ENCODE measurements around the gene RRAGA.
"Not testable (repeated sequence)": the region's sequence is repeated elsewhere in the genome, so short reads cannot be mapped to it uniquely, and the experiment has no call there.

The RRAGA gene

GRCh38 chr9:19048966-19049916 lies at the start of gene RRAGA:
RRAGA (plus strand) TSS chr9:19049427; CDS start chr9:19049660, 233 bp downstream.
- Histone ChIP-seq H3K4me3 (ENCODE audit: low read depth in 1 of 2, low read length in 2 of 2) (peak within 1 kb of the TSS; percentile 96 to 98), H3K4me1 (ENCODE audit: control insufficient read depth in 1 of 2, insufficient read depth in 2 of 2, low read length in 2 of 2) (peaks cover 23 to 28% of the 10 kb centered on the region in 2 donors), H3K36me3 (ENCODE audit: control insufficient read depth in 1 of 2, insufficient read depth in 2 of 2, low read length in 2 of 2) (peaks cover 0 to 2% of the 10 kb centered on the region in 2 donors), H3K27me3 (ENCODE audit: control insufficient read depth in 1 of 2, insufficient read depth in 2 of 2, low read length in 2 of 2) (no peaks in the 10 kb centered on the region), H3K9ac (ENCODE audit: low read depth in 1 of 2, low read length in 2 of 2) (peak within 1 kb of the TSS; percentile 88 to 92), H3K27ac (ENCODE audit: low read depth, low read length) (peak within 1 kb of the TSS; percentile 91), H3K9me3 (ENCODE audit: control insufficient read depth in 1 of 2, low read length in 2 of 2) (no peaks in the 10 kb centered on the region)

GRCh38 chr9:19000133-19000532 lies 49.1 kb upstream of the RRAGA start:
- Histone ChIP-seq H3K9ac (ENCODE audit: low read depth in 1 of 2, low read length in 2 of 2) (no peak overlapping the region), H3K27me3 (ENCODE audit: control insufficient read depth in 1 of 2, insufficient read depth in 2 of 2, low read length in 2 of 2) (no peaks in the 10 kb centered on the region), H3K36me3 (ENCODE audit: control insufficient read depth in 1 of 2, insufficient read depth in 2 of 2, low read length in 2 of 2) (no peaks in the 10 kb centered on the region), H3K4me1 (ENCODE audit: control insufficient read depth in 1 of 2, insufficient read depth in 2 of 2, low read length in 2 of 2) (no peaks in the 10 kb centered on the region), H3K4me3 (ENCODE audit: low read depth in 1 of 2, low read length in 2 of 2) (no peak overlapping the region), H3K27ac (ENCODE audit: low read depth, low read length) (no peak overlapping the region), H3K9me3 (ENCODE audit: control insufficient read depth in 1 of 2, low read length in 2 of 2) (no peaks in the 10 kb centered on the region)

GRCh38 chr9:19009391-19009965 lies 39.7 kb upstream of the RRAGA start:
- Histone ChIP-seq H3K4me3 (ENCODE audit: low read depth in 1 of 2, low read length in 2 of 2) (no peak overlapping the region), H3K4me1 (ENCODE audit: control insufficient read depth in 1 of 2, insufficient read depth in 2 of 2, low read length in 2 of 2) (no peaks in the 10 kb centered on the region), H3K27ac (ENCODE audit: low read depth, low read length) (no peak overlapping the region), H3K9ac (ENCODE audit: low read depth in 1 of 2, low read length in 2 of 2) (no peak overlapping the region), H3K27me3 (ENCODE audit: control insufficient read depth in 1 of 2, insufficient read depth in 2 of 2, low read length in 2 of 2) (no peaks in the 10 kb centered on the region), H3K36me3 (ENCODE audit: control insufficient read depth in 1 of 2, insufficient read depth in 2 of 2, low read length in 2 of 2) (no peaks in the 10 kb centered on the region), H3K9me3 (ENCODE audit: control insufficient read depth in 1 of 2, low read length in 2 of 2) (no peaks in the 10 kb centered on the region)

GRCh38 chr9:19018201-19018600 lies 31.0 kb upstream of the RRAGA start:
- Histone ChIP-seq H3K9ac (ENCODE audit: low read depth in 1 of 2, low read length in 2 of 2) (no peak overlapping the region), H3K9me3 (ENCODE audit: control insufficient read depth in 1 of 2, low read length in 2 of 2) (no peaks in the 10 kb centered on the region), H3K4me1 (ENCODE audit: control insufficient read depth in 1 of 2, insufficient read depth in 2 of 2, low read length in 2 of 2) (no peaks in the 10 kb centered on the region), H3K4me3 (ENCODE audit: low read depth in 1 of 2, low read length in 2 of 2) (no peak overlapping the region), H3K36me3 (ENCODE audit: control insufficient read depth in 1 of 2, insufficient read depth in 2 of 2, low read length in 2 of 2) (no peaks in the 10 kb centered on the region), H3K27ac (ENCODE audit: low read depth, low read length) (no peak overlapping the region), H3K27me3 (ENCODE audit: control insufficient read depth in 1 of 2, insufficient read depth in 2 of 2, low read length in 2 of 2) (no peaks in the 10 kb centered on the region)

- H3K4me1 ChIP-seq (ENCODE audit: control insufficient read depth in 1 of 2, insufficient read depth in 2 of 2, low read length in 2 of 2) = no peaks in the 10 kb centered on the region
- no peaks in the 10 kb centered on the region for H3K9me3 ChIP-seq (ENCODE audit: control insufficient read depth in 1 of 2, low read length in 2 of 2)
- no peak overlapping the region for H3K9ac ChIP-seq (ENCODE audit: low read depth in 1 of 2, low read length in 2 of 2)
- H3K4me3 ChIP-seq (ENCODE audit: low read depth in 1 of 2, low read length in 2 of 2) = no peak overlapping the region
- no peak overlapping the region for H3K27ac ChIP-seq (ENCODE audit: low read depth, low read length)
- H3K36me3 ChIP-seq (ENCODE audit: control insufficient read depth in 1 of 2, insufficient read depth in 2 of 2, low read length in 2 of 2) = no peaks in the 10 kb centered on the region
- no peaks in the 10 kb centered on the region for H3K27me3 ChIP-seq (ENCODE audit: control insufficient read depth in 1 of 2, insufficient read depth in 2 of 2, low read length in 2 of 2)
These were observed 28.3 kb upstream of the RRAGA start for GRCh38 chr9:19020886-19021455.

- H3K36me3 ChIP-seq (ENCODE audit: control insufficient read depth in 1 of 2, insufficient read depth in 2 of 2, low read length in 2 of 2); H3K27ac ChIP-seq (ENCODE audit: low read depth, low read length); H3K4me1 ChIP-seq (ENCODE audit: control insufficient read depth in 1 of 2, insufficient read depth in 2 of 2, low read length in 2 of 2); H3K9me3 ChIP-seq (ENCODE audit: control insufficient read depth in 1 of 2, low read length in 2 of 2); H3K27me3 ChIP-seq (ENCODE audit: control insufficient read depth in 1 of 2, insufficient read depth in 2 of 2, low read length in 2 of 2); H3K4me3 ChIP-seq (ENCODE audit: low read depth in 1 of 2, low read length in 2 of 2); H3K9ac ChIP-seq (ENCODE audit: low read depth in 1 of 2, low read length in 2 of 2): not testable (repeated sequence)
These were observed 27.6 kb upstream of the RRAGA start for GRCh38 chr9:19021649-19022048.

- Histone ChIP-seq H3K27me3 (ENCODE audit: control insufficient read depth in 1 of 2, insufficient read depth in 2 of 2, low read length in 2 of 2) (no peaks in the 10 kb centered on the region), H3K4me3 (ENCODE audit: low read depth in 1 of 2, low read length in 2 of 2) (no peak overlapping the region), H3K9me3 (ENCODE audit: control insufficient read depth in 1 of 2, low read length in 2 of 2) (no peaks in the 10 kb centered on the region), H3K9ac (ENCODE audit: low read depth in 1 of 2, low read length in 2 of 2) (no peak overlapping the region), H3K36me3 (ENCODE audit: control insufficient read depth in 1 of 2, insufficient read depth in 2 of 2, low read length in 2 of 2) (no peaks in the 10 kb centered on the region), H3K27ac (ENCODE audit: low read depth, low read length) (no peak overlapping the region), H3K4me1 (ENCODE audit: control insufficient read depth in 1 of 2, insufficient read depth in 2 of 2, low read length in 2 of 2) (no peaks in the 10 kb centered on the region)
These were observed 27.0 kb upstream of the RRAGA start for GRCh38 chr9:19022206-19022605.

- H3K27me3 ChIP-seq (ENCODE audit: control insufficient read depth in 1 of 2, insufficient read depth in 2 of 2, low read length in 2 of 2) = no peaks in the 10 kb centered on the region
- no peak overlapping the region for H3K4me3 ChIP-seq (ENCODE audit: low read depth in 1 of 2, low read length in 2 of 2)
- H3K4me1 ChIP-seq (ENCODE audit: control insufficient read depth in 1 of 2, insufficient read depth in 2 of 2, low read length in 2 of 2) = no peaks in the 10 kb centered on the region
- no peaks in the 10 kb centered on the region for H3K36me3 ChIP-seq (ENCODE audit: control insufficient read depth in 1 of 2, insufficient read depth in 2 of 2, low read length in 2 of 2)
- no peak overlapping the region for H3K27ac ChIP-seq (ENCODE audit: low read depth, low read length)
- no peaks in the 10 kb centered on the region for H3K9me3 ChIP-seq (ENCODE audit: control insufficient read depth in 1 of 2, low read length in 2 of 2)
- H3K9ac ChIP-seq (ENCODE audit: low read depth in 1 of 2, low read length in 2 of 2) = no peak overlapping the region
These were observed 26.1 kb upstream of the RRAGA start for GRCh38 chr9:19023078-19023477.

GRCh38 chr9:19026375-19026774 lies 22.9 kb upstream of the RRAGA start:
- Histone ChIP-seq H3K4me3 (ENCODE audit: low read depth in 1 of 2, low read length in 2 of 2) (no peak overlapping the region), H3K4me1 (ENCODE audit: control insufficient read depth in 1 of 2, insufficient read depth in 2 of 2, low read length in 2 of 2) (no peaks in the 10 kb centered on the region), H3K27ac (ENCODE audit: low read depth, low read length) (no peak overlapping the region), H3K9me3 (ENCODE audit: control insufficient read depth in 1 of 2, low read length in 2 of 2) (no peaks in the 10 kb centered on the region), H3K36me3 (ENCODE audit: control insufficient read depth in 1 of 2, insufficient read depth in 2 of 2, low read length in 2 of 2) (no peaks in the 10 kb centered on the region), H3K9ac (ENCODE audit: low read depth in 1 of 2, low read length in 2 of 2) (no peak overlapping the region), H3K27me3 (ENCODE audit: control insufficient read depth in 1 of 2, insufficient read depth in 2 of 2, low read length in 2 of 2) (no peaks in the 10 kb centered on the region)

GRCh38 chr9:19027825-19028224 lies 21.4 kb upstream of the RRAGA start:
- H3K27ac ChIP-seq (ENCODE audit: low read depth, low read length) = no peak overlapping the region
- H3K27me3 ChIP-seq (ENCODE audit: control insufficient read depth in 1 of 2, insufficient read depth in 2 of 2, low read length in 2 of 2) = no peaks in the 10 kb centered on the region
- H3K4me1 ChIP-seq (ENCODE audit: control insufficient read depth in 1 of 2, insufficient read depth in 2 of 2, low read length in 2 of 2) = no peaks in the 10 kb centered on the region
- H3K9ac ChIP-seq (ENCODE audit: low read depth in 1 of 2, low read length in 2 of 2) = no peak overlapping the region
- H3K36me3 ChIP-seq (ENCODE audit: control insufficient read depth in 1 of 2, insufficient read depth in 2 of 2, low read length in 2 of 2) = no peaks in the 10 kb centered on the region
- no peaks in the 10 kb centered on the region for H3K9me3 ChIP-seq (ENCODE audit: control insufficient read depth in 1 of 2, low read length in 2 of 2)
- no peak overlapping the region for H3K4me3 ChIP-seq (ENCODE audit: low read depth in 1 of 2, low read length in 2 of 2)
